Stomach (tissue), 9 donors: ENCODE results near the gene ETS2. TPM values are rescaled to one million over a fixed set of nuclear protein-coding genes. Genes with fewer than 3 reads are reported as not detected.

Experiments used
- DNase-seq, 2 donors: peaks; one replicate each; pipeline versions ENCODE4 v3.0.0 to v3.0.0-alpha.2; 2013 to 2019
- H3K27ac ChIP-seq, 5 donors: fragments of 200-600 bp in 4 of 5; sonication (generic) in 4 of 5; one replicate each; pipeline ENCODE4 v1.5.1; 2013 to 2019; ENCODE audit warnings: mild to moderate bottlenecking in 1 of 5, moderate library complexity in 1 of 5
- H3K27me3 ChIP-seq, 3 donors: fragments of 200-600 bp; sonication (generic); one replicate each; pipeline ENCODE4 v1.5.1; 2017 to 2019; ENCODE audit warnings: mixed run types in 1 of 3
- H3K36me3 ChIP-seq, 4 donors: fragments of 200-600 bp; sonication (generic); 1 replicate in 3 of 4; 2 replicates in 1 of 4; pipeline ENCODE4 v1.5.1; 2016 to 2019
- H3K4me1 ChIP-seq, 4 donors: fragments of 200-600 bp; sonication (generic); one replicate each; pipeline ENCODE4 v1.5.1; 2016 to 2019
- H3K4me3 ChIP-seq, 4 donors: fragments of 200-600 bp; sonication (generic) in 3 of 4; one replicate each; pipeline ENCODE4 v1.5.1; 2016 to 2019; ENCODE audit warnings: mild to moderate bottlenecking in 1 of 4
- H3K9me3 ChIP-seq, 4 donors: fragments of 200-600 bp; sonication (generic); one replicate each; pipeline ENCODE4 v1.5.1; 2016 to 2019
- CTCF ChIP-seq, 7 experiments: fragments of 450-650 bp in 4 of 7; fragments of 200-600 bp in 3 of 7; sonication (generic) in 3 of 7; IDR thresholded peaks; one replicate each; pipeline ENCODE4 v1.5.1; 2016 to 2019; ENCODE audit warnings: antibody characterized with exemption in 7 of 7, control low read depth in 2 of 7, mild to moderate bottlenecking in 1 of 7
- EP300 ChIP-seq: sonication (generic); formaldehyde crosslinking; IDR thresholded peaks from one replicate; pipeline ENCODE4 v1.6.1; 2017; ENCODE audit warnings: antibody characterized with exemption
- POLR2A ChIP-seq, 4 donors: fragments of 450-650 bp; IDR thresholded peaks; one replicate each; pipeline ENCODE4 v1.6.1; 2016; ENCODE audit warnings: antibody characterized with exemption in 4 of 4, control low read depth in 2 of 4, mild to moderate bottlenecking in 1 of 4, moderate library complexity in 1 of 4
- POLR2AphosphoS5 ChIP-seq, 3 donors: sonication (generic); formaldehyde crosslinking; IDR thresholded peaks; one replicate each; pipeline ENCODE4 v1.6.1; 2016; ENCODE audit warnings: antibody characterized with exemption in 3 of 3
- WGBS, 5 donors: extraction: QIAGEN DNeasy Blood & Tissue Kit in 3 of 5; methylation state at CpG; one replicate each; pipeline versions ENCODE4 v1.1.5 to v1.1.7; 2013 to 2018; 5-methylcytosine and 5-hydroxymethylcytosine counted together
- intact Hi-C: fragments of 100-400 bp; cut with DNase I; formaldehyde crosslinking; loops from one replicate; pipeline ENCODE4 v1.15.1; 2023; ENCODE audit warnings: low total_unique reads
- polyA plus RNA-seq, 3 donors: library from polyadenylated mRNA; stranded (reverse); fragments of 200-250 nt; gene quantifications; one replicate each; pipeline ENCODE4 v1.2.3, GENCODE V29; 2013
- total RNA-seq, 5 donors: library from RNA; depleted of rRNA; stranded (reverse); fragments of >200 nt; gene quantifications; one replicate each; pipeline versions ENCODE4 v1.1.0 to v1.2.3, GENCODE V29; 2014 to 2016
- donor health status: healthy with polysubstance abuse.
- donor health status: Bipolar disorder and iron deficiency.
- donor health status: healthy.

ETS2 gene
- total and polyA plus RNA-seq, 8 donors: 33.8 to 80.0 (median 50.6) TPM

- peaks cover 3 to 24% (median 4%) of the 10 kb centered on the region in 4 donors for H3K4me1 ChIP-seq
- H3K4me3 ChIP-seq: no peak overlapping the region
- intact Hi-C loops: no loop called here
- no peaks in the 10 kb centered on the region for H3K36me3 ChIP-seq
- 58 to 78% (median 72%) methylated on average over 4 of the region's 4 CpGs for WGBS, 5 donors
- no peaks in the 10 kb centered on the region for H3K9me3 ChIP-seq
- DNase-seq: no peak
- no peaks in the 10 kb centered on the region for H3K27me3 ChIP-seq
- H3K27ac ChIP-seq: no peak overlapping the region
- no peak for TF ChIP-seq EP300
- no peak for TF ChIP-seq POLR2AphosphoS5 (IDR thresholded peaks at IDR 0.05)
- TF ChIP-seq POLR2A (IDR thresholded peaks at IDR 0.05): no peak
- TF ChIP-seq CTCF (IDR thresholded peaks at IDR 0.05): no peak
Observed at GRCh38 chr21:38790961-38791360, 14.8 kb upstream of the ETS2 start.

GRCh38 chr21:38792676-38793459 is 12.9 kb upstream of the ETS2 start:
- Histone ChIP-seq H3K27me3 (no peaks in the 10 kb centered on the region), H3K4me3 (no peak overlapping the region), H3K27ac (no peak overlapping the region), H3K36me3 (no peaks in the 10 kb centered on the region), H3K9me3 (no peaks in the 10 kb centered on the region), H3K4me1 (peaks cover 0 to 22% (median 3%) of the 10 kb centered on the region in 4 donors)
- DNase-seq: no peak
- intact Hi-C loops: no loop called here
- WGBS, 5 donors: 79 to 85% (median 82%) methylated on average over 5 of the region's 5 CpGs
- no peak for TF ChIP-seq CTCF (IDR thresholded peaks at IDR 0.05)
- no peak for TF ChIP-seq POLR2A (IDR thresholded peaks at IDR 0.05)
- TF ChIP-seq POLR2AphosphoS5 (IDR thresholded peaks at IDR 0.05): no peak
- TF ChIP-seq EP300: no peak

GRCh38 chr21:38793926-38794713 is 11.6 kb upstream of the ETS2 start:
- TF ChIP-seq POLR2AphosphoS5 (IDR thresholded peaks at IDR 0.05) (peak in 1 of 3 donors; percentile 20), EP300 (no peak), POLR2A (IDR thresholded peaks at IDR 0.05) (no peak), CTCF (IDR thresholded peaks at IDR 0.05) (no peak)
- Histone ChIP-seq H3K27me3 (no peaks in the 10 kb centered on the region), H3K4me3 (no peak overlapping the region), H3K27ac (no peak overlapping the region), H3K9me3 (no peaks in the 10 kb centered on the region), H3K36me3 (no peaks in the 10 kb centered on the region), H3K4me1 (peaks cover 0 to 15% (median 0%) of the 10 kb centered on the region in 4 donors)
- intact Hi-C loops: no loop called here
- WGBS, 5 donors: 80 to 83% (median 82%) methylated on average over 16 of the region's 16 CpGs
- DNase-seq: peak in 1 of 2 donors; percentile 56

- no peak for TF ChIP-seq EP300
- TF ChIP-seq CTCF (IDR thresholded peaks at IDR 0.05): no peak
- TF ChIP-seq POLR2AphosphoS5 (IDR thresholded peaks at IDR 0.05): no peak
- no peak for TF ChIP-seq POLR2A (IDR thresholded peaks at IDR 0.05)
Observed at GRCh38 chr21:38794978-38795377, 10.8 kb upstream of the ETS2 start.

More at GRCh38 chr21:38794978-38795377, 10.8 kb upstream of the ETS2 start:
- 71 to 89% (median 84%) methylated on average over 6 of the region's 6 CpGs for WGBS, 5 donors
- no peak for DNase-seq
- Histone ChIP-seq H3K36me3 (no peaks in the 10 kb centered on the region), H3K9me3 (no peaks in the 10 kb centered on the region), H3K4me1 (peaks cover 0 to 11% (median 0%) of the 10 kb centered on the region in 4 donors), H3K4me3 (no peak overlapping the region), H3K27me3 (no peaks in the 10 kb centered on the region), H3K27ac (no peak overlapping the region)
- intact Hi-C loops: no loop called here
